ENCODE data around the gene MOB3A.

GRCh38 chr19:2126879-2127518 is 30.9 kb upstream of the MOB3A start:
- TF ChIP-seq, protein P1, sequence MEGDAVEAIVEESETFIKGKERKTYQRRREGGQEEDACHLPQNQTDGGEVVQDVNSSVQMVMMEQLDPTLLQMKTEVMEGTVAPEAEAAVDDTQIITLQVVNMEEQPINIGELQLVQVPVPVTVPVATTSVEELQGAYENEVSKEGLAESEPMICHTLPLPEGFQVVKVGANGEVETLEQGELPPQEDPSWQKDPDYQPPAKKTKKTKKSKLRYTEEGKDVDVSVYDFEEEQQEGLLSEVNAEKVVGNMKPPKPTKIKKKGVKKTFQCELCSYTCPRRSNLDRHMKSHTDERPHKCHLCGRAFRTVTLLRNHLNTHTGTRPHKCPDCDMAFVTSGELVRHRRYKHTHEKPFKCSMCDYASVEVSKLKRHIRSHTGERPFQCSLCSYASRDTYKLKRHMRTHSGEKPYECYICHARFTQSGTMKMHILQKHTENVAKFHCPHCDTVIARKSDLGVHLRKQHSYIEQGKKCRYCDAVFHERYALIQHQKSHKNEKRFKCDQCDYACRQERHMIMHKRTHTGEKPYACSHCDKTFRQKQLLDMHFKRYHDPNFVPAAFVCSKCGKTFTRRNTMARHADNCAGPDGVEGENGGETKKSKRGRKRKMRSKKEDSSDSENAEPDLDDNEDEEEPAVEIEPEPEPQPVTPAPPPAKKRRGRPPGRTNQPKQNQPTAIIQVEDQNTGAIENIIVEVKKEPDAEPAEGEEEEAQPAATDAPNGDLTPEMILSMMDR (IDR thresholded peaks at IDR 0.05; ENCODE audit: low read depth, low read length, poor library complexity, severe bottlenecking) = no peak
- TF ChIP-seq EZH2phosphoT487 (IDR thresholded peaks at IDR 0.05; ENCODE audit: borderline replicate concordance, low read length) = no peak
